Measurements from ENCODE around the gene LGR5.
"Not testable (repeated sequence)": the region's sequence is repeated elsewhere in the genome, so short reads cannot be mapped to it uniquely, and the experiment has no call there.

LGR5 gene

DNA sequence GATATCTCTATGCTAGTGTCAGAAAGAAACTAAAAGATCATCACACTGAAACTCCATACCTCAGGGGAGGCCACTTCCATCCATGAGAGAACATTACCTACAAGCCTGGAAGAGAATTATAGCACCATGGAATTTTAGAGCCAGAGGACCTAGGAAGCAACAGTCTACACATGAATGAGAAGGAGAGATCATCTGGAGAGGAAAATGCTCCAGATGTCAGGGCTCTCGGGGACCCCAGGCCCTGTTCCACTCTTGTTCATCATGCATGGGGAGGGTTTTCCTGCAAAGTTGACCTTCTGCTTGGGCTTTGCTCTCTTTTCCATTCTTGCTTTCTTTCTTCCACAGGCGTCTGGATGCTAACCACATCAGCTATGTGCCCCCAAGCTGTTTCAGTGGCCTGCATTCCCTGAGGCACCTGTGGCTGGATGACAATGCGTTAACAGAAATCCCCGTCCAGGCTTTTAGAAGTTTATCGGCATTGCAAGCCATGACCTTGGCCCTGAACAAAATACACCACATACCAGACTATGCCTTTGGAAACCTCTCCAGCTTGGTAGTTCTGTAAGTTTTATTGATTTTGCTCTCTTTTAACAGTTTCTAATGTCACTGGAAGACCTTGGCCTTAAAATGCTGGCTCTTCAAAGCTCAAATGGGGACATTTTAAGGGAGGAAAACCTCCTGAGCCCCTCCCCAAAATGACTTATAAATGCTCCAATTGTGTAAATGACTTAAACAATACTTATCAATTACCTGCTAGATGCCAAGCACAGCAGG lies 113.3 kb downstream of the LGR5 start:
- no peak for DNase-seq (ENCODE audit: low read depth)

DNA sequence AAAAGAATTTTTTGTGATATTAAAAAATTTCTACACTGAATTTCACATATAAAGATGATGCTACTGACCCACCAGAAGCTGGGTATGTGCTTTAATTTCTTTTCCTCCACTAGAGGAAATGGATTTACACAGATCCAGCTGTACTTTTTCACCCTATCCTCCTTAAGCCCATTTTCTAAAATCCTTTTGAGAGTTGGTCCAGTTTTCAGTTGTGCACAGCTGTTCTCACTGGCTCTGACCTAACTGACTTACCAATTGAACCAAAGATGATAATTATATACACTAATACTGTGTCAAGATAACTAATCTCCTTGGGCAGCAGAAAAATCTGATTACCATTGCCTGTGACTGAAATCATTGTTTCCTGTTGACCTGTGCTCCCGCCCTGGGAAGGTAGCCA lies 115.6 kb downstream of the LGR5 start:
- DNase-seq (ENCODE audit: low read depth): no peak

DNA sequence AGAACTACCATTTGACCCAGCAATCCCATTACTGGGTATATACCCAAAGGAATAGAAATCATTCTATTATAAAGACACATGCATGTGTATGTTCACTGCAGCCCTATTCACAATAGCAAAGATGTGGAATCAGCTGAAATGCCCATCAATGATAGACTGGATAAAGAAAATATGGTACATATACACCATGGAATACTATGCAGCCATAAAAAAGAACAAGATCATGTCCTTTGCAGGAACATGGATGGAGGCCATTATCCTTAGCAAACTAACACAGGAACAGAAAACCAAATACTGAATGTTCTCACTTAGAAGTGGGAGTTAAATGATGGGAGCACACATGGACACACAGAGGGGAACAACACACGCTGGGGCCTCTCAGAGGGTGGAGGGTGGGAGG lies 116.2 kb downstream of the LGR5 start:
- not testable (repeated sequence) for DNase-seq (ENCODE audit: low read depth)

DNA sequence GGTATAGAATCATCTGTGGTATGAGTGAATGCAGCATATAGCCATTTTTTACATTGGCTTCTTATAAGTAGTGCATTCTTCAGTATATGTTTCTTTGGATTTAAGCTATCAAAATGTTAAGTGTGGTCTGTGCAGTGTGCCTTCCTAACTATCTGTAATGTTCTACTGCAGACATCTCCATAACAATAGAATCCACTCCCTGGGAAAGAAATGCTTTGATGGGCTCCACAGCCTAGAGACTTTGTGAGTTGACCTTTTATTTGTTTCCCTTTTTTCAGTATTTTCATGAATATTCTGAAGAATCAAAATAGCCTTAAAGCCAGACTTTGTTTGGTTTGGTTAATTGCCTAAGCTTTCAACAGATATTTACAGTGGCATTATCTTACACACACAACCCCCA lies 116.8 kb downstream of the LGR5 start:
- DNase-seq (ENCODE audit: low read depth): no peak

DNA sequence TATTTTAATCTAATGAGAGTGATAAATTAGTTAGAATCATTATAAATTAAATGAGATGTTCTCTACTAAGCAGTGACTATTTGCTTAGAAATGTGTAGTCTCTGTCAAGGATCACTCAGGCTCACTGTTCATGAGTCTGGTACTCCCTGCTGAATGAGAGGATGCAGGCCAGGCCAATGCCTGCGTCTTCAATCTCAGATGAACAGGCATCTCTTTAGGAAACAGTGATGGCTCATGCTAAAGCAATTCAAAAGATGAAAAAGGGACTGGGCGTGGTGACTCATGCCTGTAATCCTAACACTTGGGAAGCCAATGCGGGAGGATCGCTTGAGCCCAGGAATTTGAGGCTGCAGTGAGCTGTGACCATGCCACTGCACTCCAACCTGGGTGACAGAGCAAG lies 117.3 kb downstream of the LGR5 start:
- no peak for DNase-seq (ENCODE audit: low read depth)

DNA sequence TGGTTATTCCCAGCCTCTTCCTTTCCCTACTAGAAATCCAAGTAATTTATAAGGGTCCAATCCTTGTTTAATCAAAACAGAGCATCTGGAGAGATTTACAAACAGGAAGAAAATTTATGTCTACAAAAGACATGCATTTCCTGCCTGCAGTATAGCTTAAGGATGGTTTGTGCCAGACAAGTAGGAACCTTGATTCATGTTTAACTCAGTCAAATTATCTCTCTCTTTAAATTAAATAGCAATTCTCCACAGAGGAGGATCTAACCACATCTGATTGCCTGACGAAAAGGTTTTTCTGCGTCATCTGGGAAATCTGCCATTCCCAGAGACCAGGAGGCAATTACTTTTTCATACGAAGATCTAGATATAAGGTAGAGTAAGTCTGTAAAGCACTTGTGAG lies 118.8 kb downstream of the LGR5 start:
- no peak for DNase-seq (ENCODE audit: low read depth)

DNA sequence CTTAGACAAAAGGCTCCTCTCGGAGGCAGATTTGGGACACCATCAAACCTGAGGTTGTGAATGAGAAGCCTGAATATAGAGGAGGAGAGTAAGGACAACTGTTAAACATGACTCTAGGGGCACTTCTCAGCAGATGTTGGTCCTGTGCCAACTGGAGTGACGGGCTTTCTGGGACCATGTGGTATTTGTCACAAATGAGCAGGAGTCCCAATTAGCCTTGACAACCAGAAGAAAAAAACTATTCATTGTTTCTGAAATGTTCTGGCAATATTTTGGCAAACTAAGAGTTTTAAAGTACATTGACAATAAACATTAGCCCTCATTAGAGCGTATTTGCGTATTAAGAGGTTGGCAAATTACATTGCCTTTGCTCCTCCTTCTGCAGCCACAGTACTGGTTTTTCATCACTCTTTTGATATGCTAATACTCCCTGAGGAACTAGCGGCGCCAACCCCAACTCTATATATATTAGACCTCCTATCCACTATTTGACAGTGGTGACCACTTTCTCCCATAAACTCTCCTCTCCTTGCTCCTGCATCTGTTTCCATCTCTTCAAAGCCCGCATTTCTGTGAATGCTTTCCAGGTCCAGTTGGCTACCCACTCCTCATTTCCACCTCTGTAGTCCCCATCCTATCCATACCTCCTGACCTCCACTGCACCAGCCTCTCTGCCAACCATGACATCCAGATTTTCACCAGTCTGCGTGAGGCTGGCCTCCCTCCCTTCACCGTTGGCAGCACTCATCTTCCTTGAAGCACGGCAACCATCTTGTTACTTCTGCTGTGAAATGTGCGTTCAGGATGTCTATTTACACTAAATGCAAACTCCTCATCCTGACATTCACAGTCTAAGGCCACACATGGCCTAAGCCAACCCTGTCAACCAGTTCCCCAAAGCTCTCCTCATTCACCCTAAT lies 123.3 kb downstream of the LGR5 start:
- no peak for DNase-seq (ENCODE audit: low read depth)

DNA sequence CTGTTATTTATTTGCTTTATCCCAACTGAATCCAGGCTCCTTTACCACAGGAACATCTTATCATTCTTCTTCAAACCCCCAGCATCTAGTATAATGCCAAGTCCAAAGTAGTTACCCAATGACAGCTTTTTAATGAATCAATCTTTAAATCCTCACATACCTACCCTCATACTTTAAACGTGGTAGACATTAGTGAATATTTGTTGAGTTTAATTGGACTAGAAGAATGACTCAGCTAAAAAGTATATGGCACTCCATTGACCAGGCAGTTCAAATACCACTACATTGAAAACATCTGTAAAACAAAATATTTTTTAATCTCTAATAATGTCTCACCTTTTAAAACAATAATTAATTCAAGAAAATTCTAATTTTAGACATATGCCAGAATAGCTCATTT lies 125.9 kb downstream of the LGR5 start:
- no peak for DNase-seq (ENCODE audit: low read depth)

DNA sequence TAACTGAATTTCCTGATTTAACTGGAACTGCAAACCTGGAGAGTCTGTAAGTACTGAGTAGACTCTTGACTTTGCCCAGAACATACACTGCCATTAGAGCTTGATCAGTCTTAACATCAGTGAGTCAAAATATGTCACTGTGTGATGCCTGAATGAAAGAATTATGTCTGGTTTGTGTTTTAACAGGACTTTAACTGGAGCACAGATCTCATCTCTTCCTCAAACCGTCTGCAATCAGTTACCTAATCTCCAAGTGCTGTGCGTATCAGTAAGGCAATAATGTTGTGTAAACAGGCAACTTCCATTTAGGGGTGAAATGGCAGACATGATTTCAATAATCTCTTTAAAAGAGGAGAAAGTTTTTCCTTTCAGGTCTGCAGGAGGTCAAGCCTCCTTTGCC lies 127.1 kb downstream of the LGR5 start:
- DNase-seq (ENCODE audit: low read depth): no peak

DNA sequence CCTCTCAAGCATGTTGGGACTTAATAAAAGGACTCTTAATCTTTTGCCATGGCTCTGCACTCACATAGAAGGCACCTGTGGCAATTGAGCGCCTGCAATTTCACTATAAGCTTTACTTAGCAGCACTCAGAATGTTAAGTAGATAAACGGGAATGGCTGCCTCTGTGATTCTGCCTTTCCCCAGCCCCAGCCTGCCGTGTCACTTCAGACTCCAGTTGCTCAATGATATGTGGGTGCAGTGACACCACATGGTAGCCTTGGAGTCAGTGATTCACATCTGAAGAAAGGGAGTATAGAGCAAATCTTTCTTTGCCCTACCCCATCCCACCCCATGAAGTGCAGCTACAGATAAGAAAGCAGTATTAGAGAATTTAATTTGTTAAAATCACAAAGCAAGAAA lies 127.9 kb downstream of the LGR5 start:
- no peak for DNase-seq (ENCODE audit: low read depth)

DNA sequence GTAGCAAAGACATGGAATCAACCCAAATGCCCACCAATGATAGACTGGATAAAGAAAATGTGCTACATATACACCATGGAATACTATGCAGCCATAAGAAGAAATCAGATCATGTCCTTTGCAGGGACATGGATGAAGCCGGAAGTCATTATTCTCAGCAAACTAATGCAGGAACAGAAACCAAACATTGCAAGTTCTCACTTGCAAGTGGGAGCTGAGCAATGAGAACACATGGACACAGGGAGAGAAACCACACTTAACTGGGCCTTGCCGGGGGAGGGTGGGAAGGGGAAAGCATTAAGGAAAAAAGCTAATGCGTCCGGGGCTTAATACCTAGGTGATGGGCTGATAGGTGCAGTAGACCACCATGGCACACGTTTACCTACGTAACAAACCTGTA lies 130.3 kb downstream of the LGR5 start:
- not testable (repeated sequence) for DNase-seq (ENCODE audit: low read depth)

DNA sequence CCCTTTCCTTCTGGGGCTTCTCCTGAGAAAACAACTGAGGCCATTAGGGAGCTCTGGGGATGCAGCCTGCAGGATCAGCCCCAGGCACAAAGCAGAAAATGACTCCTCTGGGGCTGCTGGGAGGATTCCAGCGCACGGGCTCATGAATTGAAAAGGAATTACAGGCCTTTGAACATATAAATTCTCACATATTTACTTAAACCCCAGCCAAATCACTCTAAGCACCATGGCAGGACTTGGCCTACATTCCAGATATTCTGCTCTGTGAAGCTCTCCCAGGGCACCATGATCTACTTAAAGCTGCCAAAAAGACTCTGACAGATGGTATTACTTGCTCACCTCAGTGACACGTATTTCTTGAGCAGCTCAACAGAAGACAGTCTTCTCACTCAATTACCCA lies 136.9 kb downstream of the LGR5 start:
- no peak for DNase-seq (ENCODE audit: low read depth)

DNA sequence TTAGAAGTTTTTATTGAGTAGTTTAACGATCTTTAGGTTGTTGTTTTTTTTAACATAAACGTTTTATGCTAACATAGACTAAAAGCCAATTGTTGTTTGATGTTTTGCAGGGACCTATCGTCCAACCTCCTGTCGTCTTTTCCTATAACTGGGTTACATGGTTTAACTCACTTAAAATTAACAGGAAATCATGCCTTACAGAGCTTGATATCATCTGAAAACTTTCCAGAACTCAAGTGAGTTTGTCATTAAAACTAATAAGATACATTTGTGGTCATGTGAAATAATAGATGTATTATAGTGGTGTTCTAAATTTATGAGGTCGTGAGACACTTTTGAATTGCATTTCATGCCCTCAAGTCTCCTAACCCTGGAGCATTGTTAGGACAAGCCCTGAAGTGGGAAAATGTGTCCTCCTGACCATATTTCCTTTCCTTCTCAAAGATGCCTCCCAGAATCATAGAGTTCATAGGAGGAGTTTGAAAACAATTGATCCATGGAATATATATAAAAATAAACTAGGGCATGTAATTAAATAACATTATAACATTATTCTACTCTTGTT lies 139.2 kb downstream of the LGR5 start:
- DNase-seq (ENCODE audit: low read depth): no peak

DNA sequence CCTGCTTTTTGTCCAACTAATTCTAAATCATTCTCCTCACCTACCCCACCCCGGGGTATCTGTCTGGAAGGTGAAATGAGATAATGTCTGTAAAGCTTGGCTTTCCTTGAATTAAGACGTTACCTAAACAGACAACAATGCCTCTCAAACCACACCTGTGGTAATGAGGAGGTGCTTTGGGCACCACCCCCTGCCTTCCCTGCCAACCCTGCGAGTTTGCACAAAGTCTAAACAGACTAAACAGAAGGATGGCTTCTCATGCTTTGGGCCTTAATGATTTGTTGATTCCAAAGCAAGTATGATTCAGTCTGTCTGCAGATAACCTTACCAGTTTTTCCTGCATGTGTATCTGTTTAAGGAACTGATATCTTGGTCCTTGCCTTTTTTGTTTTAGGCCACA lies 141.6 kb downstream of the LGR5 start:
- DNase-seq (ENCODE audit: low read depth): no peak

DNA sequence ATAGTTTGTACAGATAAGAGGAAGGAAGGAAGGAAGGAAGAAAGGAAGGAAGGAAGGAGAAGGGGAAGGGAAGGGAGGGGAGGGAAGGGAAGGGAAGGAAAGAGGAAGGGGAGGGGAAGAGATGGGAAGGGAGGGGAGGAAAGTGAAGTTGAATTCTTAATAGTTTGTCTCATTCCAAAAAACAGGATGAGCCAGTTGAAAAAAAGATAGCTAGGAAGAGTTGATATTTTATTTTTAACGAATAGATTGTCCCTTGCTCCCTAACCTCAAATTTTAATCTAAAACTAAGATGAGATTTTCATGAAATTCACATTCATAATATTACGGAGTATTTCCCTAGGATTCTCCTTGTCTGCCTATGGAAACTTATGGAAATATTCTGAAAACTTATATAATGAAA lies 143.3 kb downstream of the LGR5 start:
- DNase-seq (ENCODE audit: low read depth): no peak

DNA sequence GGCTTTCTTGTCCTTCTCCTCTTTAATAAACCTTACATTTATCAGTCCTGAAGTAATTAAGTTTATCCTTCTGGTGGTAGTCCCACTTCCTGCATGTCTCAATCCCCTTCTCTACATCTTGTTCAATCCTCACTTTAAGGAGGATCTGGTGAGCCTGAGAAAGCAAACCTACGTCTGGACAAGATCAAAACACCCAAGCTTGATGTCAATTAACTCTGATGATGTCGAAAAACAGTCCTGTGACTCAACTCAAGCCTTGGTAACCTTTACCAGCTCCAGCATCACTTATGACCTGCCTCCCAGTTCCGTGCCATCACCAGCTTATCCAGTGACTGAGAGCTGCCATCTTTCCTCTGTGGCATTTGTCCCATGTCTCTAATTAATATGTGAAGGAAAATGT lies 144.8 kb downstream of the LGR5 start:
- no peak for DNase-seq (ENCODE audit: low read depth)

DNA sequence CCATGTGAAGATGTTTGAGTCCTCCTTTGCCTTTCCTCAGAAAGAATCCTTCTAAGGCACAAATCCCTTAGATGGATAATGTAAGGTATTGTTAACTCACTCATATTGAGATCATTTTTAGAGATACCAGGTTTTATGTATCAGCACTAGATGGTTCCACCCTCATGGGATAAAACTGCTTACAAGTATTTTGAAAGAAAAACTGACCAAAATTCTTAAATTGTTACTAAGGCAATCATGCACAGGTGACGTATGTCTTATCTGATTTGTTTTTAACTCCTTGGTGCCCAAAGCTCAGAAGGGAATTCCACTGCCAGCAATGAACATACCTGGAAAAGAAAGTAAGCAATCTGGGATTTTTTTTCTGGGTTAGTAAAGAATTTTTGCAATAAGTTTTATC lies 145.6 kb downstream of the LGR5 start:
- no peak for DNase-seq (ENCODE audit: low read depth)

DNA sequence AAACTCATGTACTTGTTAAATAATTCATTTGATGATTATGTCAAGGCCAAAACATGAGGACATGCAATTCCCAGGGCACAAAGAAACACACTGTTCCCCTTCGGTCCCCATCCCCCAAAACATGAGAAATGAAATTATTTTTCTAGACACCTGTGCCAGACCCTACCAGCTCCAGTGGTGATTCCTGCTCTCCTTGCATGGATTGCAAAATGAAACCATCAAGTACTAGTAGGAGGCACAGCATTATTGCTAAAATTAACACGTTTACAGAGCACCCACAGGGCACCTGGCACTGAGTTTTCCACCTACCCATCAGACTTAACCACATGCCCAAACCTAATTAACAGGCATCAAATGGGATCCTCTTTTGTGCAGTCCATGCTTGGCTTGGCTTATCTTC lies 147.4 kb downstream of the LGR5 start:
- DNase-seq (ENCODE audit: low read depth): no peak

DNA sequence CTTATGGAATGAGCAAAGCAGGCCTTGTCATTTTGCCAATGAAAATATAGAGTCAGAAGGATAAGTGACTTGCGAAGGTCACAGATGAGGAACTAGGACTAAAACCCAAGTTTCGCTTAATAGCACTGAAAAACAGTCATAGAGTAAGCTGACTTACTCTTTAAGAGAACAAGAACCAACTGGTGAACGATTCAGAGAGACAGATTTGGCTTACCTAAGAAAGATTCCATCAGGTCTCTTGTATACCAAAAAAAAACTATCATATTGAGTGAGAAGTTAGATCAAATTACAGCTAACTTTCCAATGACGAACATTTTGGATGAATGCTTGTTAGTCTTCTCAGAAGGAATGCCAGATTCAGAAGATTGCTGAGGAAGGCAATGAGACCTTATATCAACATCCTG lies 149.9 kb downstream of the LGR5 start:
- DNase-seq (ENCODE audit: low read depth): no peak

DNA sequence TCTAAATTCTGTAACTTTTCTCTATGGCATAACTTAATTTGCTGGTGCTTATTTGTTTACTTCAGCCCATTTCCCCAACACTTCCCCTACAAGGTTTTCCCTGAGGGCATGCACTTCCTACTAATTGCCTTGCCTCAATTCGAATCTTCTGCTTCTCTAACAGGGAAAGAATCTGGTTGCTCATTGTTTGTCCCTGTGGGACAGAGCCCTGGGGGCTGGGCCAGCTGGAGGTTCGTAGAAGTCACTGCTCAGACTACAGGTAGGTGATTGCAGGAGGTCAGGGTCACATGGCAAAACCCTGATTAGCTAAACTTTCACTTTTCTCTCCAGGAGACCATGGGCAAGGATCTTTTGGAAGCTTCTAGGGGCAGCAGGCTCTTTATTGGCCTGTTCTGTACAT lies 152.0 kb downstream of the LGR5 start:
- DNase-seq (ENCODE audit: low read depth): no peak

DNA sequence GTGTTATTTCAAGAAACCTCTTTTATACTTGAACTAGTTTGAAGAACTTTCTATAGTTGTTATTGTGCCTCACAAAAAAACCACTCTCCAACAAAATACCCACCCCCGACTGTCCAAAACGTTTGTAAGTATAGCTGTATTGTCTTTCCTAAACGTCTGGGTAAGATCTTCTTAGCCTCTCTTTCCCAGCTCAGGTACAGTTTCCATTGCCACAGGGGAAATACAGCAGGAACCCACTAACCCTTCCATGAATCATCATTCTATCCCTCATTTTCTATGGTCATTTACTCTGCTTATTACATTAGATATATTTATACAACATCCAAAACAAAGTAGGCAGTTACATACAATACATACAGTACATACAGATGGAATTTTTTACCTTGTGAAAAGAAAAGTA lies 153.2 kb downstream of the LGR5 start:
- no peak for DNase-seq (ENCODE audit: low read depth)

DNA sequence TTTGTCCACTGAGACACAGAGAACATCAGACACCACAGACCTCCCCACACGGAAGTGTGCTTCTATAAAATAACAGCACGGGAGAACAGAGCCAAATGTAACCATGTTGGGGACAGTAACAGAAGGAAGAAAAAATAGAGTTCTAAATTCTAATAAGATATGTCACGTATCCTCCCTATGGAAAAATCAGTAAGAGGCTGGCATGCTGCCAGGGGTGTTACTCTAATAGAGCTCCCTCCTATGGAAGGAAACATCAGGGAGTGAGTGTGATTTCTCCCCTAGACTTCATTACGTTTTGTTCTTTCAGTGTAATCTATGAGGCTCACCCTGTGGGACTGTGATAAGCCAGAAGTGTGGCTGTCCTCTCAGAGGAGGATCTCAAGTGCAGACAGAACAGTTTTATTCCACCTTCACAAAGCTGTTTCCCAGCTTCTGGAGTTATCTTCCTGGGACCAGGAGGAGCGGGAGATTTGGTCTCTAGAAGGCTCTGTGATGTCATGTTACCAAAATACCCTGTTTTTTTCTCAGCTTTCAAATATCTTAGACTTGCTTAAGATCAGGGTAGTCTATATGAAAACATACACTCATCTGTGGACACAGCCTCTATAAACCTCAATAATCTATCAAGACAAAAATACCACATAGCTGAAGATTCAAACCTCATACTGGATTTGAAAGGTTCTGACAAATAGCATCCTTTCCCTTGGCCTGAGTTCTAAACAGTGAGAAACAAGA lies 154.8 kb downstream of the LGR5 start:
- DNase-seq (ENCODE audit: low read depth): peak; percentile 7
